H1 (cell line): ENCODE data around the gene SORL1-AS1.

Source experiments
- BRCA1 ChIP-seq: IDR thresholded peaks from 2 replicates; pipeline ENCODE4 v1.6.1; 2012; ENCODE audit warnings: low read depth, low read length, improper control_type of control experiment
- TF ChIP-seq, protein P1 (sequence below): IDR thresholded peaks from 2 replicates; pipeline ENCODE4 v1.6.1; 2012; ENCODE audit warnings: inconsistent platforms

Gene SORL1-AS1

DNA sequence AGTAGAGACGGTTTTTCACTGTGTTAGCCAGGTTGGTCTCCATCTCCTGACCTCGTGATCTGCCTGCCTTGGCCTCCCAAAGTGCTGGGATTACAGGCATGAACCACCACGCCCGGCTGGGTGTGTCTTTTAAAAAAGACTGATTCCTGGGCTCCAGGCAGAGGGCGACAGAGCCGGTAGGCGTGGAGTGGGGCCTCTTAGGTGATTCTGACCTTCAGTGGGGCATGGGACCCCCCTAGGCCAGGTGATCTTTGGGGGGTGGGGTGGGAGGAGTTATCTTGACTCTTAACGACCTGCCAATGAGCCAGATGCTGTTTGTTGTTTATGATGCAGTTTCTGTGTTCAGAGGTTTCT lies 12.9 kb upstream of the SORL1-AS1 start (continued):
- no peak for TF ChIP-seq BRCA1
- TF ChIP-seq, protein P1, sequence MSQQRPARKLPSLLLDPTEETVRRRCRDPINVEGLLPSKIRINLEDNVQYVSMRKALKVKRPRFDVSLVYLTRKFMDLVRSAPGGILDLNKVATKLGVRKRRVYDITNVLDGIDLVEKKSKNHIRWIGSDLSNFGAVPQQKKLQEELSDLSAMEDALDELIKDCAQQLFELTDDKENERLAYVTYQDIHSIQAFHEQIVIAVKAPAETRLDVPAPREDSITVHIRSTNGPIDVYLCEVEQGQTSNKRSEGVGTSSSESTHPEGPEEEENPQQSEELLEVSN: no peak
